A549 (cell line): ENCODE measurements around the gene FBRSL1. TPM values are rescaled to one million over a fixed set of nuclear protein-coding genes. Genes with fewer than 3 reads are reported as not detected.

Experiments used
- ATAC-seq, 2 experiments: fragments of 200-7000 bp in 1 of 2; fragments of >200 bp in 1 of 2; cut with Nextera tagmentation in 1 of 2; cut with Tn5 transposase in 1 of 2; 3 replicates each; pipeline versions ENCODE4 v1.8.0 to v1.9.1; 2018 to 2020; ENCODE audit warnings: mild to moderate bottlenecking in 1 of 2, moderate library complexity in 1 of 2
- CTCF ChIA-PET: fragments of 300-600 bp; sonication (Branson Sonifier 250); formaldehyde crosslinking; extraction: SDS; loops from one replicate; lab custom pipeline; 2021; ENCODE audit warnings: antibody characterized with exemption, inconsistent platforms; lab: Yijun Ruan, JAX
- POLR2A ChIA-PET: fragments of 350-600 bp; formaldehyde crosslinking; extraction: SDS; loops from one replicate; lab custom pipeline; 2021; ENCODE audit warnings: antibody characterized with exemption, inconsistent platforms; lab: Yijun Ruan, JAX
- DNase-seq, 2 experiments: peaks; one replicate each; pipeline versions ENCODE4 v3.0.0 to v3.0.0-alpha.2; 2011 to 2016; ENCODE audit warnings: low read depth in 1 of 2, low spot score in 1 of 2
- FAIRE-seq: peaks from 2 replicates; lab custom pipeline; 2011; peaks lifted over from hg19 to GRCh38; lab: Jason Lieb, UNC
- H3K27ac ChIP-seq, 2 experiments: fragments of >200 bp; sonication (Bioruptor Twin); formaldehyde crosslinking; 3 replicates each; pipeline ENCODE4 v1.5.1; 2016 to 2017
- H3K4me1 ChIP-seq: fragments of >200 bp; sonication (Bioruptor Twin); formaldehyde crosslinking; 3 replicates; pipeline ENCODE4 v1.6.1; 2016
- H3K4me2 ChIP-seq: fragments of >200 bp; sonication (Bioruptor Twin); formaldehyde crosslinking; 3 replicates; pipeline ENCODE4 v1.6.1; 2016
- H3K4me3 ChIP-seq: fragments of >200 bp; sonication (Bioruptor Twin); formaldehyde crosslinking; 3 replicates; pipeline ENCODE4 v1.5.1; 2016
- H3K9me3 ChIP-seq: fragments of >200 bp; sonication (Bioruptor Twin); formaldehyde crosslinking; 3 replicates; pipeline ENCODE4 v1.6.1; 2016
- BHLHE40 ChIP-seq: IDR thresholded peaks from 2 replicates; pipeline ENCODE4 v1.6.1; 2012; ENCODE audit warnings: low read depth, low read length, inconsistent platforms
- CHD2 ChIP-seq: fragments of 150-350 bp; IDR thresholded peaks from 2 replicates; pipeline ENCODE4 v1.6.1; 2014; ENCODE audit warnings: low read length; ENCODE audit not compliant: partially characterized antibody
- CHD4 ChIP-seq: fragments of 200-600 bp; sonication (generic); IDR thresholded peaks from 2 replicates; pipeline ENCODE4 v1.6.1; 2016; ENCODE audit warnings: antibody characterized with exemption, mild to moderate bottlenecking, borderline replicate concordance
- EHF ChIP-seq: fragments of 250-450 bp; sonication (Bioruptor Pico); IDR thresholded peaks from 2 replicates; pipeline ENCODE4 v1.5.0; 2020; ENCODE audit warnings: mild to moderate bottlenecking
- FOSL2 ChIP-seq, 2 experiments: fragments of 450-650 bp in 1 of 2; fragments of >200 bp in 1 of 2; sonication (Bioruptor Twin) in 1 of 2; formaldehyde crosslinking; IDR thresholded peaks; 2 replicates each; pipeline versions ENCODE4 v1.5.0 to v1.6.1; 2016 to 2020; ENCODE audit warnings: mild to moderate bottlenecking in 1 of 2, moderate library complexity in 1 of 2
- FOXS1 ChIP-seq: fragments of 250-450 bp; sonication (Bioruptor Pico); IDR thresholded peaks from 2 replicates; pipeline ENCODE4 v1.5.0; 2020; ENCODE audit warnings: mild to moderate bottlenecking, moderate library complexity
- HDAC2 ChIP-seq: fragments of 200-600 bp; sonication (generic); IDR thresholded peaks from 2 replicates; pipeline ENCODE4 v1.6.1; 2016
- HMGXB4 ChIP-seq: fragments of 250-450 bp; sonication (Bioruptor Pico); IDR thresholded peaks from 2 replicates; pipeline ENCODE4 v1.5.0; 2021; ENCODE audit warnings: mild to moderate bottlenecking, moderate library complexity, borderline replicate concordance
- HOXA7 ChIP-seq: fragments of 250-450 bp; sonication (Bioruptor Pico); IDR thresholded peaks from 2 replicates; pipeline ENCODE4 v1.5.0; 2020; ENCODE audit warnings: mild to moderate bottlenecking, moderate library complexity
- HOXB5 ChIP-seq: fragments of 250-450 bp; sonication (Bioruptor Pico); IDR thresholded peaks from 2 replicates; pipeline ENCODE4 v1.5.0; 2020; ENCODE audit warnings: mild to moderate bottlenecking, moderate library complexity
- JUN ChIP-seq, 2 experiments: fragments of >200 bp; sonication (Bioruptor Twin); formaldehyde crosslinking; IDR thresholded peaks; 2 replicates in 1 of 2; 3 replicates in 1 of 2; pipeline ENCODE4 v1.6.1; 2016 to 2017
- KDM1A ChIP-seq: fragments of 200-600 bp; sonication (generic); IDR thresholded peaks from 2 replicates; pipeline ENCODE4 v1.6.1; 2016; ENCODE audit warnings: low read depth, mild to moderate bottlenecking
- NPAS2 ChIP-seq: fragments of 250-450 bp; sonication (Bioruptor Pico); IDR thresholded peaks from 2 replicates; pipeline ENCODE4 v1.8.0; 2022; ENCODE audit warnings: mild to moderate bottlenecking, moderate library complexity, borderline replicate concordance
- PHF8 ChIP-seq: fragments of 200-600 bp; sonication (generic); IDR thresholded peaks from 2 replicates; pipeline ENCODE4 v1.6.1; 2016; ENCODE audit warnings: low read depth, mild to moderate bottlenecking, antibody characterized with exemption, moderate library complexity, borderline replicate concordance
- POLR2A ChIP-seq: IDR thresholded peaks from 2 replicates; pipeline ENCODE4 v1.6.1; 2012; ENCODE audit warnings: mild to moderate bottlenecking, low read length
- RARB ChIP-seq: fragments of 250-450 bp; sonication (Bioruptor Pico); IDR thresholded peaks from 2 replicates; pipeline ENCODE4 v1.8.0; 2021; ENCODE audit warnings: mild to moderate bottlenecking, moderate library complexity
- RCOR1 ChIP-seq: fragments of 150-350 bp; IDR thresholded peaks from 2 replicates; pipeline ENCODE4 v1.6.1; 2014; ENCODE audit warnings: antibody characterized with exemption, low read length, low read depth
- RFX5 ChIP-seq: fragments of 450-650 bp; IDR thresholded peaks from 2 replicates; pipeline ENCODE4 v1.7.1; 2014; ENCODE audit warnings: antibody characterized with exemption, mild to moderate bottlenecking, moderate library complexity
- TFCP2L1 ChIP-seq: fragments of 250-450 bp; sonication (Bioruptor Pico); IDR thresholded peaks from 2 replicates; pipeline ENCODE4 v1.5.0; 2021; ENCODE audit warnings: mild to moderate bottlenecking
- TP53 ChIP-seq: fragments of 250-450 bp; sonication (Bioruptor Pico); IDR thresholded peaks from 2 replicates; pipeline ENCODE4 v1.5.0; 2021; ENCODE audit warnings: mild to moderate bottlenecking, moderate library complexity
- USF2 ChIP-seq: fragments of 450-650 bp; IDR thresholded peaks from 2 replicates; pipeline ENCODE4 v1.6.1; 2014; ENCODE audit warnings: antibody characterized with exemption
- ZFP36 ChIP-seq: fragments of 450-650 bp; IDR thresholded peaks from 2 replicates; pipeline ENCODE4 v1.6.1; 2014; ENCODE audit warnings: borderline replicate concordance; ENCODE audit not compliant: partially characterized antibody
- WGBS: methylation state at CpG from one replicate; pipeline ENCODE4 v1.1.6; 2017; ENCODE audit errors: missing lambda C conversion rate; 5-methylcytosine and 5-hydroxymethylcytosine counted together
- polyA plus RNA-seq, 4 experiments: library from polyadenylated mRNA; depleted of rRNA in 3 of 4; stranded (reverse); fragments of >200 nt; fragmentation: RNase III in 1 of 4; extraction: RNeasy Plus Mini Kit Qiagen cat#74134 plus additional on column Dnase treatment in 1 of 4; gene quantifications; 2 replicates in 3 of 4; 3 replicates in 1 of 4; pipeline ENCODE4 v1.2.3, GENCODE V29; 2011 to 2017
- TF ChIP-seq, protein P1 (sequence below): fragments of 250-450 bp; sonication (Bioruptor Pico); IDR thresholded peaks from 2 replicates; pipeline ENCODE4 v1.5.0; 2020; ENCODE audit warnings: low read depth, mild to moderate bottlenecking, moderate library complexity
- TF ChIP-seq, protein P2 (sequence below): fragments of 200-600 bp; sonication (generic); IDR thresholded peaks from 2 replicates; pipeline ENCODE4 v1.6.1; 2016; ENCODE audit warnings: antibody characterized with exemption, mild to moderate bottlenecking, moderate library complexity

The FBRSL1 gene
- polyA plus RNA-seq, 2 of the 4 experiments (the other 2 are of a cell fraction) = 3.0 to 32.8 TPM

GRCh38 chr12:132450418-132451171, 39.4 kb upstream of the FBRSL1 start:
- FAIRE-seq (no peak), ATAC-seq (no peak)
- TF ChIP-seq FOSL2 (IDR thresholded peaks at IDR 0.05) = no peak
- TF ChIP-seq FOSL2 (CRISPR knock-in tag; IDR thresholded peaks at IDR 0.05) = no peak
- TF ChIP-seq HOXB5 = no peak
- no peak for TF ChIP-seq HDAC2
- TF ChIP-seq RARB = no peak
- no peak for TF ChIP-seq USF2
- no peak for TF ChIP-seq TP53
- TF ChIP-seq TFCP2L1 = no peak
- TF ChIP-seq PHF8 = no peak
- TF ChIP-seq HOXA7 (CRISPR knock-in tag) = no peak
- no peak for TF ChIP-seq POLR2A
- TF ChIP-seq EHF (CRISPR knock-in tag) = no peak
- TF ChIP-seq, all 56 proteins: peak for 0
- Histone ChIP-seq H3K9me3 (no peaks in the 10 kb centered on the region), H3K4me1 (no peaks in the 10 kb centered on the region; the same call in 2 of the 3 replicates), H3K27ac (no peak overlapping the region), H3K4me2 (no peak overlapping the region), H3K4me3 (no peak overlapping the region)
- ChIA-PET CTCF (interaction anchor here (0.8 to 1.3 kb wide), 3 partner anchors 11 to 35 kb away, joined by 3 to 5 read pairs (median 3); no protein-coding TSS in a partner anchor), POLR2A (no interaction called here)
- 80% methylated on average over 12 of the region's 22 CpGs for WGBS
- no peak for DNase-seq

DNA sequence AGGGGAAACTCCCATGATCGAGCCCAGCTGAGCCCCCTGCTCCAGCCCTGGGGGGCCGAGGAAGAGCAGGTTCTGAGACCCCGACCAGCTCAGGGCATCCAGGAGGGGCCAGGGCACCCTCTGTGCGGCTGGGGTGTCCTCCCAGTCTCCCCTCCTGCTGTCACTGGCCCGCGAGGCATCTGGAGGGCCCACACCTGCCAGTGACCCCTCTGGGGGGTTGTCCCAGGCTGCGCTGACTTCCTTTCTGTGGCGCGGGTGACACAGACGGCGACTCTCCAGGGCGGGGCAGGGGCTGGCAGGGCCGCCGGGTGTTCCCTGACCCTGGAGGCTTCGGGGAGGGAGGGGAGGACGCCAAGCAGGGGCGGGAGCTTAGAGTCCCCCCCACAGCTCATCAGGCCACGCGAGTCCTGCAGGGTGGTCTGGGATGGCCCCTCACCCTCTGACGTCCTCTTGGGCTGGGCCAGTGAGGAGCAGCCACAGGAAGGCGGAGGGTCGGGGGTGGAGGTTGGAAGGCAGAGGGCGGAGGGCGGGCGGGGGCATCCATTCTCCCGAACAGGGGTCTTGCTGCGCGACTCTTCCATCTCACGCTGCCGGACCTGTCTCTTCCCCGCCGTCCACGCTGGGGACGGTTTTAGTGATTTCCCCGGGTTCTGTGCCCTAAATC, 38.6 kb upstream of the FBRSL1 start:
- 69% methylated on average over 19 of the region's 35 CpGs for WGBS
- Histone ChIP-seq H3K9me3 (no peaks in the 10 kb centered on the region), H3K4me1 (no peaks in the 10 kb centered on the region; the same call in 2 of the 3 replicates), H3K4me3 (no peak overlapping the region), H3K4me2 (no peak overlapping the region), H3K27ac (no peak overlapping the region)
- CTCF ChIA-PET = interaction anchor here (0.8 to 1.6 kb wide), 3 partner anchors 13 to 36 kb away, joined by 3 read pairs; no protein-coding TSS in a partner anchor
- TF ChIP-seq HMGXB4 (no peak), PHF8 (no peak), TFCP2L1 (no peak), ZFP36 (no peak), HOXA7 (CRISPR knock-in tag) (no peak), KDM1A (no peak), EHF (CRISPR knock-in tag) (no peak), CHD2 (no peak), FOXS1 (CRISPR knock-in tag) (no peak)
- TF ChIP-seq, protein P1, sequence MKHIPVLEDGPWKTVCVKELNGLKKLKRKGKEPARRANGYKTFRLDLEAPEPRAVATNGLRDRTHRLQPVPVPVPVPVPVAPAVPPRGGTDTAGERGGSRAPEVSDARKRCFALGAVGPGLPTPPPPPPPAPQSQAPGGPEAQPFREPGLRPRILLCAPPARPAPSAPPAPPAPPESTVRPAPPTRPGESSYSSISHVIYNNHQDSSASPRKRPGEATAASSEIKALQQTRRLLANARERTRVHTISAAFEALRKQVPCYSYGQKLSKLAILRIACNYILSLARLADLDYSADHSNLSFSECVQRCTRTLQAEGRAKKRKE (CRISPR knock-in tag) = no peak
- no peak for FAIRE-seq
- no peak for ATAC-seq
- DNase-seq = no peak
- POLR2A ChIA-PET = no interaction called here

DNA sequence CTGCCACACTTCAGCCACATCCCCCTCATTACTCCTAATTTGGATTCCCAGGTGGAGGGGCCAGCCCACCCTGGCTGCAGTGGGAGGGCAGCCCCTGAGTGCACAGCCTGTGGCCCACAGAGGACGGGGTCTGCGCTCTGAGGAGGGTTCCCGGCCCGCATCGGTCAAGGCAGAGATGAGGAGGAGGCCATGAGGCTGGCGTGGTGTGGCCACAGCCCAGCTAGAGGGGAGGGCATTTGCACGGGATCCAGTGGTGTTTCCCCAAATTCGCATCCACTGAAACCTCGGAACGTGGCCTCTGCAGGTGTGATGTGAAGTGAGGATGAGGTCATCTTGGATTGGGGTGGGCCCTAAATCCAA, 38.1 kb upstream of the FBRSL1 start:
- whole genome bisulfite sequencing = 73% methylated on average over 8 of the region's 10 CpGs
- FAIRE-seq (no peak), ATAC-seq (no peak), DNase-seq (no peak)
- no peaks in the 10 kb centered on the region; the same call in 2 of the 3 replicates for H3K4me1 ChIP-seq
- no peak overlapping the region for H3K4me3 ChIP-seq
- no peak overlapping the region for H3K27ac ChIP-seq
- POLR2A ChIA-PET = no interaction called here
- H3K4me2 ChIP-seq = no peak overlapping the region
- no peaks in the 10 kb centered on the region for H3K9me3 ChIP-seq
- CTCF ChIA-PET = interaction anchor here (1.6 kb wide), 1 partner anchor 14 kb away, joined by 3 read pairs; no protein-coding TSS in a partner anchor
- TF ChIP-seq NPAS2 (CRISPR knock-in tag) (no peak), JUN (IDR thresholded peaks at IDR 0.05) (no peak), RFX5 (no peak), BHLHE40 (no peak), RCOR1 (no peak), TFCP2L1 (no peak), CHD4 (no peak)
- TF ChIP-seq, protein P1 (CRISPR knock-in tag) = no peak
- TF ChIP-seq, protein P2, sequence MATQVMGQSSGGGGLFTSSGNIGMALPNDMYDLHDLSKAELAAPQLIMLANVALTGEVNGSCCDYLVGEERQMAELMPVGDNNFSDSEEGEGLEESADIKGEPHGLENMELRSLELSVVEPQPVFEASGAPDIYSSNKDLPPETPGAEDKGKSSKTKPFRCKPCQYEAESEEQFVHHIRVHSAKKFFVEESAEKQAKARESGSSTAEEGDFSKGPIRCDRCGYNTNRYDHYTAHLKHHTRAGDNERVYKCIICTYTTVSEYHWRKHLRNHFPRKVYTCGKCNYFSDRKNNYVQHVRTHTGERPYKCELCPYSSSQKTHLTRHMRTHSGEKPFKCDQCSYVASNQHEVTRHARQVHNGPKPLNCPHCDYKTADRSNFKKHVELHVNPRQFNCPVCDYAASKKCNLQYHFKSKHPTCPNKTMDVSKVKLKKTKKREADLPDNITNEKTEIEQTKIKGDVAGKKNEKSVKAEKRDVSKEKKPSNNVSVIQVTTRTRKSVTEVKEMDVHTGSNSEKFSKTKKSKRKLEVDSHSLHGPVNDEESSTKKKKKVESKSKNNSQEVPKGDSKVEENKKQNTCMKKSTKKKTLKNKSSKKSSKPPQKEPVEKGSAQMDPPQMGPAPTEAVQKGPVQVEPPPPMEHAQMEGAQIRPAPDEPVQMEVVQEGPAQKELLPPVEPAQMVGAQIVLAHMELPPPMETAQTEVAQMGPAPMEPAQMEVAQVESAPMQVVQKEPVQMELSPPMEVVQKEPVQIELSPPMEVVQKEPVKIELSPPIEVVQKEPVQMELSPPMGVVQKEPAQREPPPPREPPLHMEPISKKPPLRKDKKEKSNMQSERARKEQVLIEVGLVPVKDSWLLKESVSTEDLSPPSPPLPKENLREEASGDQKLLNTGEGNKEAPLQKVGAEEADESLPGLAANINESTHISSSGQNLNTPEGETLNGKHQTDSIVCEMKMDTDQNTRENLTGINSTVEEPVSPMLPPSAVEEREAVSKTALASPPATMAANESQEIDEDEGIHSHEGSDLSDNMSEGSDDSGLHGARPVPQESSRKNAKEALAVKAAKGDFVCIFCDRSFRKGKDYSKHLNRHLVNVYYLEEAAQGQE = no peak
